Activated T-helper 9 cell treated with anti-CD3 and anti-CD28 coated beads, Interleukin-2, amount 50 U/mL, for 16 hours (primary cell): ENCODE measurements around the gene SERTAD2.

Source experiments
- DNase-seq: peaks from one replicate; pipeline ENCODE4 v3.0.0-alpha.2; 2020; ENCODE audit warnings: low read depth

Gene SERTAD2, protein sequence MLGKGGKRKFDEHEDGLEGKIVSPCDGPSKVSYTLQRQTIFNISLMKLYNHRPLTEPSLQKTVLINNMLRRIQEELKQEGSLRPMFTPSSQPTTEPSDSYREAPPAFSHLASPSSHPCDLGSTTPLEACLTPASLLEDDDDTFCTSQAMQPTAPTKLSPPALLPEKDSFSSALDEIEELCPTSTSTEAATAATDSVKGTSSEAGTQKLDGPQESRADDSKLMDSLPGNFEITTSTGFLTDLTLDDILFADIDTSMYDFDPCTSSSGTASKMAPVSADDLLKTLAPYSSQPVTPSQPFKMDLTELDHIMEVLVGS

GRCh38 chr2:64653109-64654062, at the start of gene SERTAD2:
Gene SERTAD2 (minus strand): TSS chr2:64653913. CDS start chr2:64636871, 17,042 bp downstream.
- peak; percentile 78 for DNase-seq

DNA sequence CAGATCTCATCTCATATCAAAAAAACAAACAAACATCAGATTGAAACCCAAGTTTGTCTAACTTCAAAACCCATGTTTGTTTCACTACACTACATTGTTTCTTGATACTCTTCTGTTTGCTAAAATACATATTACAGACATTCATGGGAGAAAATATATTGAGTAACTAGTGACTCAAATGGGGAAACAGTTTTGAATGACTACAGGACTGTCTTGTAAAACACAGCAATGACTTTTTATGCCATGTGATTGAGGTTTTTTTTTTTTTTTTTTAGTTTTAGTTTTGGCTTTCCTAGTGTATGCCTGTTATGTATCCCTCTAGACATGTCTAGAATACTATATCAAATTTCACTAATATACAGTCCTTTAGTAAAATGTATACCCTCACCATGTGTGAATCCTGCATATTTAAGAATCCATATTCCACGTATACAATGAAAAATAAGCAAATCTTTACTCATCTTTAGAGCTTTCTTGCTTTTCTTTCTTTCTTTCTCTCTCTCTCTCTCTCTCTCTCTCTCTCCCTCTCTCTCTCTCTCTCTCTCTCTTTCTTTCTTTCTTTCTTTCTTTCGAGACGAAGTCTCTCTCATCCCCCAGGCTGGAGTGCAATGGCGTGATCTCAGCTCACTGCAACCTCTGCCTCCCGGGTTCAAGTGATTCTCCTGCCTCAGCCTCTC, 46.6 kb upstream of the SERTAD2 start:
- DNase-seq = no peak

- DNase-seq = peak; percentile 1
These were observed 46.0 kb upstream of the SERTAD2 start for GRCh38 chr2:64699712-64700111.

- DNase-seq = no peak
These were observed 45.1 kb upstream of the SERTAD2 start for GRCh38 chr2:64698668-64699444.

GRCh38 chr2:64698177-64698643, 44.5 kb upstream of the SERTAD2 start:
- no peak for DNase-seq

- DNase-seq = no peak
These were observed 43.8 kb upstream of the SERTAD2 start for GRCh38 chr2:64697297-64698176.

GRCh38 chr2:64696636-64697035, 42.9 kb upstream of the SERTAD2 start:
- DNase-seq = no peak

- DNase-seq = no peak
These were observed 42.1 kb upstream of the SERTAD2 start for GRCh38 chr2:64695721-64696261.

GRCh38 chr2:64692401-64692800, 38.7 kb upstream of the SERTAD2 start:
- DNase-seq = no peak

- no peak for DNase-seq
These were observed 35.2 kb upstream of the SERTAD2 start for GRCh38 chr2:64688909-64689308.

- no peak for DNase-seq
These were observed 32.7 kb upstream of the SERTAD2 start for GRCh38 chr2:64686283-64686956.

DNA sequence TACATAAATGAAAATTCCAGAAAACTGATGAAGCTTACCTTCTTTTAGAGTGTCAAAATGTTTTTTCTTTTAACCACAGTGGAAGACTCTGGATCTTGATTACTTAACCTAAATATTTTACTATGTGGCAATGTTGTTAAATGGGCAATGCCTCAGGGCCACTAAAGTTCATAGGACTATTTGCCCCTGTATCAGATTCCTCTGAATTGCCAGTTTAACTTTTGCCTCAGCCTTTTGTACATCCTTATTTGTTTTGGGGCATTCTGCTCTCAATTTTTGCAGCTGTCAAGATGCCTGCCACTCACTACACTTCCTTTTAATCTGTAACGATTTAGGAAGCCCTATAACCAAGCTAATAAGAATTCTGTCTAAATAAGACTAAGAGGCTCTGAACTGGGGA, 31.7 kb upstream of the SERTAD2 start:
- no peak for DNase-seq

DNA sequence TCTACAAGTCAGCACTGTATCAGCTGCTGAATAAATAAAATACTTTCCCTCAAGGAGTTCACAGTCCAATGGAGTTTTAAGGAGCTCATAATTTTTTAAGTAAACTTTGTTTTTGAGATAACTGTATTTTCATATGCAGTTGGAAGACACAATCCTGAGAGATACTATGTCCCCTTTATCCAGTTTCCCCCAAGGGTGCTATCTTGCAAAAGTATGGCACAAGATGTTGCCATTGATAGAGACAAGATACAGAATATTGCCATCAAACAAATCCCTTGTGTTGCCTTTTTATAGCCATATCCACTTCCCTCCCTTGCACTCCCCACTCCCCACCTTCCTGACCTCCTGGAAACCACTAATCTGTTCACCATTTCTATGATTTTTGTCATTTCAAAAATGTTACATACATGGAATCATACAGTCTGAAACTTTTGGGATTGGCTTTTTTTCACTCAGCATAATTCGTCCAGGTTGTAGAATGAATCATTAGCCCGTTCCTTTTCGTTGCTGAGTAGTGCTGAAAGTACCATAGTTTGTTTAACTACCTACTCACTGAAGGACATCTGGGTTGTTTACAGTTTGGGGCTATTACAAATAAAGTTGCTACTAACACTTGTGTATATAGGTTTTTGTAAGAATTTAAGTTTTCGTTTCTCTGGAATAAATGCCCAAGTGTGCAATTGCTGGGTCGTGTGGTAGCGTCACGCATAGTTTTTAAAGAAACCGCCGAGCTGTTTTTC, 30.2 kb upstream of the SERTAD2 start:
- no peak for DNase-seq

DNA sequence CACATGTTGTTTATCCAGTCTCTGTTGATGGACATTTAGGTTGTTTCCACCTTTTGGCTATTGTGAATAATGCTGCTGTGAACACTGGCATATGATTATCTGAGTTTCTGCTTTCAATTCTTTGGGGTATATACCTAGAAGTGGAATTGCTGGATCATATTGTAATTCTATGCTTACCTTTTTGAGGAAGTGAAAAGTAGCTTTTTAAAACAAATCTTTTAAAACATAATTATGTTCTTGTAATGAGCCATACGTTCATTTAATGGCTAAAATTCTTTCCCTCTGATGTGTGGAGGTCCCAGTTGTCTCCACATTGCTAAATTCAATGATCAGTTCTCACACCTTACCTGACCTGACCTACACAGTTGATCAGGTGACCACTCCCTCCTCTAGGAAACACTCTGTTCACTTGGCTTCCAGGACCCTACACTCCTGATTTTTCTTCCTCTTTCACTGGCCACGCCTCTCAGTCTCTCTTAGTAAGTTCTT, 27.8 kb upstream of the SERTAD2 start:
- DNase-seq = no peak

- no peak for DNase-seq
These were observed 26.1 kb upstream of the SERTAD2 start for GRCh38 chr2:64679673-64680425.

DNA sequence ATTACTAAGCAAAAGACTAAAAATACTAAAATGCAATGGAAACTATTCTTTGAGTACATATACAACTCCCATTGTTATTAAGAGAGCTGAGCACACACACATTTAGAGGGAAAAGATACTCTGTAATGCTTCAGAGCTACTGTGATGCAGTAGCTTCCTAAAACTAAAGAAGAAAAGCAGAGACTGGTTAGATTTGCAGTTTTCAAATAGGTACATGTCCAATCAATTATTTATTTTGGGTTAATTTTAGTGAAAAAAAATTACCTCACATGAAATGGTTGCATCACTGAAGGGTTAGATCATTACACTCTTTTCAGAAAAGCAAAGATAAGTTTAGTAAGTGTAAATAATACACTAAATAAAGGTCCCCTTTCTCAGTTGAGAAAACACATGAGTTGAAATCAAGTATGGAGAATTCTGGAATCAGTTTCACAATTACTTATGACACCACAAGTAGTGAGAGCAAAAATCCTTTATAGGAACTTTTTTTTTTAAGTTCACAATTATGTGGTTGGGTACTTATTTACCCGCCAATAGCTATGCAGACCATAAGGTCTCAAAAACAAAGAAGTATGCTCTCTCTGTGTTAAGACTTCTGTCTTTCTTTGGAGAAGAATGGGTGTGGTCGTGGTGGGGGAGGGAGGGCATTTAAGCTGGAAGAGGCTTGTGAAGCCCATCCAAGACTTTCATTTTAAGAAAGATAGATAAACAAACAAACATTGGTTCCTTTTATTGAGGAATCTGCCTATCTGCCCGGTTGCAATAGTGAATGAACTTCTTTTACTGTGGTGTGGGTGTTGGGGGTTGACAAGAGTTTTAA, 25.3 kb upstream of the SERTAD2 start:
- DNase-seq = no peak

DNA sequence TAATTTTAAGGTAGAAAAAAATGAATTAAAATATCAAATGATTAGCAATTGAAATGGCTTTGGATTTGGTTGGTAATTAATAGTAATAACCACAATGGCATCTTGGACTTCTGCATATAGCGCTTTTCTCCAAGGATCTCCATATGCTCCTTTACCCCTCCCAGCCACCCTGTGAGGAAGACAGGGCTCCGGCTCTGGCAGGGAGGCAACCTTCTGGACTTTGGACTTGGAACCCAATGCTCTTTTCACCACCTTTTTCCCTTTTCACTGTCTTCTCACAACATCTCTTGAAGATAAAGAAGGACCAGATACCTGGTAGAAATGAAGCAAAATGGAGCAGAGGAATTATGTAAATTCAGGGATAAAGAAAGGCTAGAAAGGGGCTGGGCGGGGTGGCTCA, 23.8 kb upstream of the SERTAD2 start:
- no peak for DNase-seq
